NB4 (cell line): ENCODE results near the gene ANKRD33.

ENCODE experiments used
- DNase-seq: peaks from one replicate; pipeline ENCODE4 v3.0.0; 2010; ENCODE audit warnings: low read depth
- H3K4me3 ChIP-seq: one replicate; pipeline ENCODE4 v1.5.1; 2011; ENCODE audit warnings: mild to moderate bottlenecking, low read depth, low read length, moderate library complexity
- CTCF ChIP-seq: IDR thresholded peaks from one replicate; pipeline ENCODE4 v1.5.1; 2012; ENCODE audit warnings: low read depth, low read length
- MAX ChIP-seq: IDR thresholded peaks from 2 replicates; pipeline ENCODE4 v1.6.1; 2011; ENCODE audit warnings: low read depth, low read length
- MYC ChIP-seq: IDR thresholded peaks from 2 replicates; pipeline ENCODE4 v1.6.1; 2011; ENCODE audit warnings: low read depth, low read length
- POLR2A ChIP-seq: IDR thresholded peaks from 2 replicates; pipeline ENCODE4 v1.6.1; 2011; ENCODE audit warnings: mild to moderate bottlenecking; ENCODE audit not compliant: insufficient read length; ENCODE audit errors: extremely low read depth

Gene ANKRD33

GRCh38 chr12:51868821-51869495, 18.9 kb upstream of the ANKRD33 start:
- DNase-seq = peak; percentile 58
- H3K4me3 ChIP-seq = no peak overlapping the region
- TF ChIP-seq MAX = 0 out of 2 replicates have a peak, but pooled peaks have one; percentile 12
- TF ChIP-seq POLR2A = no peak

- no peak overlapping the region for H3K4me3 ChIP-seq
- no peak for DNase-seq
- TF ChIP-seq MYC (no peak), MAX (no peak), POLR2A (no peak), CTCF (no peak)
These were observed 18.4 kb upstream of the ANKRD33 start for GRCh38 chr12:51869496-51869865.

- H3K4me3 ChIP-seq = no peak overlapping the region
- DNase-seq = no peak
- no peak for TF ChIP-seq CTCF
- no peak for TF ChIP-seq MYC
- TF ChIP-seq POLR2A = no peak
- TF ChIP-seq MAX = no peak
These were observed 18.0 kb upstream of the ANKRD33 start for GRCh38 chr12:51869931-51870330.

GRCh38 chr12:51870504-51870903, 17.4 kb upstream of the ANKRD33 start:
- TF ChIP-seq MYC (no peak), MAX (no peak), CTCF (no peak), POLR2A (no peak)
- DNase-seq = no peak
- H3K4me3 ChIP-seq = no peak overlapping the region

GRCh38 chr12:51871126-51871525, 16.8 kb upstream of the ANKRD33 start:
- TF ChIP-seq MAX (no peak), CTCF (peak; percentile 55), MYC (no peak)
- no peak overlapping the region for H3K4me3 ChIP-seq
- DNase-seq = peak; percentile 79

- TF ChIP-seq MYC = no peak
- TF ChIP-seq POLR2A = no peak
- TF ChIP-seq CTCF = no peak
- no peak for TF ChIP-seq MAX
- no peak overlapping the region for H3K4me3 ChIP-seq
- DNase-seq = no peak
These were observed 15.8 kb upstream of the ANKRD33 start for GRCh38 chr12:51871918-51872688.
